ENCODE results near the gene TMEM59. TPM values are rescaled to one million over a fixed set of nuclear protein-coding genes. Genes with fewer than 3 reads are reported as not detected.

The TMEM59 gene
- total RNA-seq, 4 donors from 2014 or later = 166 to 356 (median 232) TPM

GRCh38 chr1:53992085-53992874 lies 60.7 kb downstream of the TMEM59 start:
- WGBS, 2 donors = 20 to 50% methylated on average over 1 to 2 of the region's 4 CpGs
- Histone ChIP-seq H3K27ac (no peak overlapping the region), H3K4me1 (no peaks in the 10 kb centered on the region), H3K4me3 (no peak overlapping the region), H3K36me3 (no peaks in the 10 kb centered on the region), H3K9me3 (no peaks in the 10 kb centered on the region), H3K27me3 (no peaks in the 10 kb centered on the region)
- TF ChIP-seq POLR2A (IDR thresholded peaks at IDR 0.05) (no peak), CTCF (IDR thresholded peaks at IDR 0.05) (peak in 4 of 6 experiments; percentile 9 to 58 (median 28))
- no peak for DNase-seq
- intact Hi-C loops (cut with DNase I) = no loop called here

GRCh38 chr1:53987880-53988279 lies 65.1 kb downstream of the TMEM59 start:
- H3K4me3 ChIP-seq = no peak overlapping the region
- H3K9me3 ChIP-seq = no peaks in the 10 kb centered on the region
- H3K27ac ChIP-seq = no peak overlapping the region
- H3K4me1 ChIP-seq = peaks cover 0 to under 1% (median 0%) of the 10 kb centered on the region in 3 donors
- H3K27me3 ChIP-seq = no peaks in the 10 kb centered on the region
- intact Hi-C loops (cut with DNase I) = no loop called here
- 72 to 90% methylated on average over 2 of the region's 2 CpGs for WGBS, 2 donors
- DNase-seq = no peak
- no peaks in the 10 kb centered on the region for H3K36me3 ChIP-seq
- TF ChIP-seq CTCF (IDR thresholded peaks at IDR 0.05) (no peak), POLR2A (IDR thresholded peaks at IDR 0.05) (no peak)

- no peaks in the 10 kb centered on the region for H3K9me3 ChIP-seq
- H3K27ac ChIP-seq = no peak overlapping the region
- intact Hi-C loops (cut with DNase I) = no loop called here
- no peak overlapping the region for H3K4me3 ChIP-seq
- no peak for DNase-seq
- no peak for TF ChIP-seq CTCF (IDR thresholded peaks at IDR 0.05)
- TF ChIP-seq POLR2A (IDR thresholded peaks at IDR 0.05) = no peak
- 81 to 94% methylated on average over 3 of the region's 3 CpGs for WGBS, 2 donors
- H3K27me3 ChIP-seq = no peaks in the 10 kb centered on the region
- no peaks in the 10 kb centered on the region for H3K36me3 ChIP-seq
- peaks cover 0 to 13% (median 12%) of the 10 kb centered on the region in 3 donors for H3K4me1 ChIP-seq
Observed at GRCh38 chr1:53986458-53986857, 66.5 kb downstream of the TMEM59 start.

GRCh38 chr1:53984726-53985125 lies 68.3 kb downstream of the TMEM59 start:
- Histone ChIP-seq H3K9me3 (no peaks in the 10 kb centered on the region), H3K27ac (no peak overlapping the region), H3K4me1 (peaks cover 0 to 13% (median 12%) of the 10 kb centered on the region in 3 donors), H3K36me3 (no peaks in the 10 kb centered on the region), H3K27me3 (no peaks in the 10 kb centered on the region), H3K4me3 (no peak overlapping the region)
- intact Hi-C loops (cut with DNase I) = no loop called here
- no peak for DNase-seq
- TF ChIP-seq CTCF (IDR thresholded peaks at IDR 0.05) (no peak), POLR2A (IDR thresholded peaks at IDR 0.05) (no peak)

- DNase-seq = no peak
- H3K36me3 ChIP-seq = no peaks in the 10 kb centered on the region
- H3K27ac ChIP-seq = peak overlapping the region; percentile 36 to 78 (median 70)
- H3K4me1 ChIP-seq = peaks cover 0 to 13% (median 12%) of the 10 kb centered on the region in 3 donors
- no peaks in the 10 kb centered on the region for H3K27me3 ChIP-seq
- 64 to 66% methylated on average over 4 of the region's 4 CpGs for WGBS, 2 donors
- no peaks in the 10 kb centered on the region for H3K9me3 ChIP-seq
- intact Hi-C loops (cut with DNase I) = no loop called here
- peak overlapping the region in 3 of 4 donors; percentile 34 to 59 (median 38) for H3K4me3 ChIP-seq
- no peak for TF ChIP-seq POLR2A (IDR thresholded peaks at IDR 0.05)
- no peak for TF ChIP-seq CTCF (IDR thresholded peaks at IDR 0.05)
Observed at GRCh38 chr1:53982763-53983104, 70.3 kb downstream of the TMEM59 start.

Measured in esophagus squamous epithelium (tissue), 5 donors.